Kidney tubule cell (primary cell): ENCODE results near the gene PIK3R5.

Source experiments
- DNase-seq: peaks from one replicate; pipeline ENCODE4 v3.0.0-alpha.2; 2018; ENCODE audit warnings: low spot score

Gene PIK3R5

DNA sequence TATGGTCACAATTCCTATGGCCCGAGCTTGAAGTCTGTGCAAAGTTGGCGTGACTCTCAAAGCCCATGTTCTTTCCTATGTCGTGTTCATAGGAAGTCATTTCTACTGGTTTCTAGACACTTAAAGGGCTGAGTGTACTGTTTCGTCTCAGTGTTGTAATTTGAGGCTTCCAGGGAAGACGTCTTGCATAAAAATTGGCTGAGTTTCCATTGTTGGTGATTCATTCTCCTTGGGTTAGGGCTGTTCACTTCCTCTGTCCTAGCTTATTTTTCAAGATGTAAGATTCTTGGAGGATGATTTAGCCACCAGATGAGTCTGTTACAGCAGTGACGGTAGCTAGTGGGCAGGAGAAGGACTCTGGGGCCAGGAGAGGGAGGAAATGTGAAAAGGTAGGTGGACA is 43.1 kb downstream of the PIK3R5 start:
- DNase-seq = peak; percentile 81

- no peak for DNase-seq
Measured at GRCh38 chr17:8921147-8921546, 44.4 kb downstream of the PIK3R5 start.

GRCh38 chr17:8918807-8919465 is 46.6 kb downstream of the PIK3R5 start:
- no peak for DNase-seq

GRCh38 chr17:8916466-8916865 is 49.0 kb downstream of the PIK3R5 start:
- no peak for DNase-seq

GRCh38 chr17:8914554-8914953 is 51.0 kb downstream of the PIK3R5 start:
- DNase-seq = no peak

- no peak for DNase-seq
Measured at GRCh38 chr17:8913879-8914278, 51.6 kb downstream of the PIK3R5 start.

DNA sequence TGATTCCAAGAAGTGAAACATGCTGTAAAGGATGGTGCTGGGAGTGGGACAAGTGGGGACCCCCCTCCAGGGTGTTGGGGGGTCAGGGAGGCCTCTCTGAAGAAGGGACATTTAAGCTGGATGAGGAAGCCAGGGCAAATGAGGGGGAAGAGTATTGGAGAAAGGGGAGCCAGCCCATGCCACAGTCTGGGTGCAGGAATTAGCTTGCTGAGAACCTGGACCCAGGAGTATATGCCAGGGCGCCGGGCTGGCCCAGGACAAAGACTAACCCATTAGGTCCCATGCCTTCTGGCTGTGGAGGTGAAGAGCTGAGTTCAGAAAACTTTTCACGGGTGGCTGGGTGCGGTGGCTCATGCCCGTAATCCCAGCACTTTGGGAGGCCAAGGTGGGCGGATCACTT is 52.4 kb downstream of the PIK3R5 start:
- no peak for DNase-seq

- no peak for DNase-seq
Measured at GRCh38 chr17:8912084-8912981, 53.2 kb downstream of the PIK3R5 start.

DNA sequence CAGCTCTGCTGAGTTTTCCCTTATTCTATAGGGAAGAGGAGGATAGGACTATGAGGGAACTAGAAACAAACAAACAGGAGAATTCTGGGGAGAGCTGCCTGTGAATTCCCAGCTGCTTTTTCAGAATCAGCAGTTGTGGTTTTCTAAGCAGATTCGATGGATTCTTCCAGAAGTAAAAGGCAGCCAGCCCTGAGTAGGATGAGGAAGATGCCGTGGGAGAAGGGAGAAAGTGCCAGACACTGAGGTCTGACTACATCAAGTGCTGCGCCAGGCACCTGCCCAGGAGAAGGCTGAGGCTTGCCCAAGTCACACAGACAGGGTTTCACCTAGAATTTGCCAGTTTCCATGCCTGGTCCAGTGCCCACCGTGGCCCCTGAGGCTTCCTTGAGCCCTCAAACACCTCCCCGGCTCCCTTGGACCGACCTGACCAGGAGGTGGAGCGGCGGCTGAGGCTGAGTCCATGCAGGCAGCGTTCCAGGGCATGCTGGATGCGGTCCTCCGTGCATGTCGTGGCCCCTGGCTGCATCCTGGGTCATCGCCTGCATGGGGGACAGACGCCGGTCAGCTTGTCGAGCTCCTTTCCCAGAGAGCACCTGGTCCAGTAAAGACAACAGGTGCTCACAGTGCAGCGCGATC is 54.4 kb downstream of the PIK3R5 start:
- DNase-seq = no peak

GRCh38 chr17:8909586-8910270 is 55.8 kb downstream of the PIK3R5 start:
- DNase-seq = no peak

GRCh38 chr17:8905331-8905730 is 60.2 kb downstream of the PIK3R5 start:
- DNase-seq = no peak

- DNase-seq = no peak
Measured at GRCh38 chr17:8904686-8905085, 60.8 kb downstream of the PIK3R5 start.

- DNase-seq = no peak
Measured at GRCh38 chr17:8904201-8904600, 61.3 kb downstream of the PIK3R5 start.

DNA sequence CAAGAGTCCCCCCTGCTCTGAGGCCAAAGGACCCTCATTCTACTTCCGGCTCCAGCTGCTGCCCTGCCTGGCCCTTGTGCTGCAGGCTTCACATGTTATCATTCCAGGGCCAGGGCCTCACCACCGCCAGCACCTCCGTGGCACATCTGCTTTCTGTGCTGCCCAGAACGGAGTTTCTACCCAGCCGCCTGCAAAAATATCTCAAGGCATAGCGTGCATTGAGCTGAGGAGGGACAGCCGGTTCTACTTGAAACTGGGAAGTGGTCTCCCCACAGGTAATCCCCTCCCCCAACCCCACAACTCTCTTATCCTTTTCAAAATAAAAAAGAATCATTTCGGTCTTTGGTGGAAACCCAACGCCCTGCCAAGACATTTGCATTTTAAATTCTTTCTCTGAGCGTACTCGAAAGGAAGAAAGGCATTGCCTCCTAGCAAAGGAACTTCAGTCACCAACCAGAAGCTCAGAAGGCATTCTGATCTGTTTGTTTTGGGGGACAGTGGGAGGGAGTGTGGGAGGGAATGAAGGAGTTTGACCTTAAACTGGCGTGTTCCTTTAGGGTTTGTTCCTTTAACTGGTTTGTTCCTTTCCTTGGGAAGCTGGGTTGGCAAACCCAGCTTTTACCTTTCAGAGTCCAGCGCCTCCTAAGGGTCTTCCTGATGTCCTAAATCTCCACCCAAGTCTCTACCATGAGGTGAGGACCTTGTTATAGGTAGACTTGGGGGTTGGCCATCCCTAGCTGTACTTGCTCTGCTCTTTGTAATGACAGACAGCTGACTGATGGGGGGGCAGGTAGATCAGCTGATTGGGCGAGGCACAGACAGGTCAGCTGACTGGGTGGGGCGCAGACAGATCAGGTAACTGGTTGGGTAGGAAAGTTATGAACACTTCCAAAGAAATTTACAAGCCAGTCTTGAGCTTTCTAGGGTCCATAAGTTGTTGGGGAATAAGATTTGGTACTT is 64.6 kb downstream of the PIK3R5 start:
- no peak for DNase-seq

DNA sequence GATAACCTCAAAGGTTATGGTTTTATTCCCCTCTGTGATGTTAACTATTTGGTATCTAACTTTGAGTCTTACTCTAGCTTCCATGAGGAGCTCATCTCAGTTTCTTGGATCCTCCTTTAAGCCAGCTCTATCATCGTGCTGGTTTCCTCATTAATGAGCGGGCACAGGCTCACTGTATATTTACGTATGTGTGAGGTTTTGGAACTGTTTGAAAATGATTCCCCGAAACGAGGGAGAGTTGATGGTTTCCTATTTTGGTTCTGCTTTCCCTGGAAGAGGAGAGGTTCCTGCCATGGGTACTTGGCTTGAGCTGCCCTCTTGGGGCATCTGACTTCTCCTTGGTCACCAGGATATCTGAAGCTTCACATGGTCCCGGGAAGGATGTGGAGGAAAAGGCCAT is 65.3 kb downstream of the PIK3R5 start:
- no peak for DNase-seq

GRCh38 chr17:8898636-8899035 is 66.9 kb downstream of the PIK3R5 start:
- DNase-seq = no peak

GRCh38 chr17:8898126-8898525 is 67.4 kb downstream of the PIK3R5 start:
- DNase-seq = no peak

GRCh38 chr17:8896641-8897635 is 68.6 kb downstream of the PIK3R5 start:
- no peak for DNase-seq

GRCh38 chr17:8896087-8896486 is 69.4 kb downstream of the PIK3R5 start:
- no peak for DNase-seq
